HG03558 (cell line): ENCODE data around the gene CREB3L1.
"Not testable (repeated sequence)": the region's sequence is repeated elsewhere in the genome, so short reads cannot be mapped to it uniquely, and the experiment has no call there.

Experiments used
- ATAC-seq: cut with Tn5 transposase; IDR thresholded peaks from one replicate; pipeline ENCODE4 v1.9.1; 2021; ENCODE audit warnings: moderate number of reproducible peaks; ENCODE audit not compliant: unreplicated experiment; ENCODE audit errors: extremely low read depth

Gene CREB3L1

DNA sequence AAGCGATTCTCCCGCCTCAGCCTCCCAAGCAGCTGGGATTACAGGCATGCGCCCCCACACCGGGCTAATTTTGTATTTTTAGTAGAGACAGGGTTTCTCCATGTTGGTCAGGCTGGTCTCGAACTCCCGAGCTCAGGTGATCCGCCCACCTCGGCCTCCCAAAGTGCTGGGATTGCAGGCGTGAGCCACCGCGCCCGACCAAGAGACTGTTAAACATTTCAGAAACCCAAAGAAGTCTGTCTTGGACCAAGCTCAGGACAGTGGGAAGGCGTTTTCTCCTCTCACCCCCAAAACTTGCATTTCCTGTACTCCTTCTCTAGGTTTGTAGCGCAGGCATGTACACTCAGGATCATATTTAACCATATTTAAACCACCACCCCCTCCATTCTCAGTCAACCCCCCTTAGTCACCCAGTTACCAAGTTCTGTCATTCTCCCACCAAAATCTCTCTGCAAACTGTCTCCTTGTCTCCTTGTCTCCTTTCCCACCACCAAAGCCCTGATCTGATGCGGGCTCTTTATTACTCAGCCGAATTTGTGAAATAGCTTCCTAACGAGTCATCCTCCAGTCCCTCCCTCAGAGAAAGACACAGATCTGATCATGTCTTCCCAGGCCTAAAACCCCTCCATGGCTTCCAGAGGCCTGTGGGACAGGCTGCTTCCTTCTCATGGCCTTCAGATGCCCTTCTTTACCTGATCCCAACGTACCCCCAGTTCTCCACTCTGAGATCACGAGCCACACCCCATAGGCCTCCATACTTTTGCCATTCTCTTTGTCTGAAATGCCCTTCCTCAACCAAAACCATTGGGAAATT, 29.0 kb upstream of the CREB3L1 start:
- ATAC-seq = no peak

DNA sequence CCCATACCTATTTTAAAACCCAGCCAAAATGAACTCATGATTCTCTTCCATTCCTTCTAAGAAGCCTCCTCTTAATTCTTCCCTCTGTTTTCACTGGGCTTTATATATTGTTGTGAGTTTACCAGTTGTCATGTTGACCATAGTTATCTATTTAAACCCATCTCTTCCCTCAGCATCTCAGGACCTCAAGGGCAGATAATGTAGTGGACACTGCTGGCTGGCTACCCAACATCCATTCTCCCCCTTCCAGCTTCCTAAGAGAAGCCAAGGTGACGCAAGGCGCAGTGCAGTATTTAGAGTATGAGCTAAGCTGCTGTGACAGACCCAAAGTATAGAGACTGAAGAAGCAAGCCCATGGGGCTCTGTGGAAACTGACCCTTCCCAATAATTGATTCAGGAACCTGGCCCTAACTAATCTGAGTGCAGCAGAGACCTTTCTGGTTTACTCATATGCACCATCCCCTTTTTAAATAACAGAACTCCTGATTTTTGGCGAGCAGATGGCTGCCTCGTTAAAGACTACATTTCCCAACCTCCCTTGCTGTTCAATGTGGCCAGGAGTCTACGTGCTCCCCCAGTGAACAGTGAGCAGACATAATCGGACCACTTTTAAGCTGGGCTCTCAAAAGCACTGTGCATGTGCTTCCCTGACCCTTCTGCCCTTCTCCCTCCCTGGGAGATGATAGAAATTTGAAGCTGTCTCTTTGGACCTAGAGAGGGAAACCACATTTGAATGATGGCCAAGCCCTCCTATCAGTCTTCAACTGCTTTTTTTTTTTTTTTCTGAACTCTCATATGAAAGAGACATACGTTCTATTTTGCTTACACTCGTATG, 28.1 kb upstream of the CREB3L1 start:
- no peak for ATAC-seq

DNA sequence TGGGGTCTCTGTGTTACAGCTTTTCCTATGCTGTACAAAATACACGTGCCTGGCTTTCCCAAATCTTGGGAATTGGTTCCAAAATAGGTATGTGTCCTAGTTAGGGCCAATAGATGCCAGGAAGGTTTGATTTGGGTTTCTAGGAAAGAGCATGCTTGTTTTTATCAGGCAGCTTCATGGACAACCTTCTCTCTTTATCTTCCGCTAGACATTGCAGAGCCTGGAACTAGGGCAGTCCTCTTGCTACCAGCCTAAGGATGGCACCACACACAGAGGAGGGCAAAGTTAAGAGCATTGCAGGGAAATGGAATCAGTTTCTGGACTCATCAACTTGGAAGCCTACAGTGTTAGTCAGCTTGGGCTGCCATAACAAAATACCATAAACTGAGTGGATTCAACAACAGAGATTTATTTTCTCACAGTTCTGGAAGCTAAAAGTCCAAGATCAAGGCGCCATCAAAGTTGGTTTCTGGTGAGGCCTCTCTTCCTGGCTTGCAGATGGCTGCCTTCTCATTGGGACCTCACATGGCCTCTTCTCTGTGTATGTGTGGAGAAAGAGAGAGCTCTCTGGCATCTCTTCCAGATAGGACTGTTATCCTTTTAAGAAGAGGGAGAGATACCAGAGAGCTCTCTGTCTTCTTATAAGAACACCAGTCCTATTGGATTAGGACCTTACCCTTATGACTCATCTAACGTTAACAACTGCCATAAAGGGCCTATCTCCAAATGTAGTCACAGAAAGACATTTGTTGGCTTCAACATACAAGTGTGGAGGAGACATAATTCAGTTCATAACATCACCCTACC, 27.3 kb upstream of the CREB3L1 start:
- ATAC-seq = no peak

DNA sequence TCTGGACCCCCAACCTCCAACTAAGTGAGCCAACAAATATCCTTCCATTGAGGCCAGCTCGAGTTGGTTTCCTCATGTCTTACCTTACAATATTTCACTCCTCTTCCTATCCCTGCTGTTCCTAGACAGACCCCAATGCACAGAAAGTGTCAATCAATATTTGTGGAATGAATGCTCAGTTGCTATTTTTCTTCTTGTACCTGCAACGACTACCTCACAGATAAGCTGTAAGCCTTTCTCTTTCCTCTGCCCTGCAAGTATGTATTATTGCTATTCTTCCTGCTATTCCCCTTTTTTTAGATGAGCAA, 26.8 kb upstream of the CREB3L1 start:
- no peak for ATAC-seq

DNA sequence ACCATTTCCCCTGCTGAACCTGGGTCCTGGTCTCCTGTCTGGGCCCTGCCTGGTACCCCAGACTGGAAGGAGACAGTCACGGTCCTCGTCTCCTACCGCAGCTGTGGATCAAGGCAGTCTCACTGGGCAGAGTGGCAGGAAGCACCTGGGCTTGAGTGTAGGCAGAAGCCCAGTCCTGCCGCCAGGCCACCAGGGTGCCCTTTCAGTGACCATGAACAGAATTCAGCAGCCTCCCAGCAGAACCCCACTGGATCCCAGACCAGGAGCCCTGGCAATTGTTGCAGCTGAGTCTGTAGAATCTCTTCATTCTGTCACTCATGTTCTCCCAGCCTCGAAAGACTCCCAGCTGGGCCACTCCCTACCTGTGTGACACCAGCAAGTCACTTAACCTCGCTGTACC, 25.5 kb upstream of the CREB3L1 start:
- ATAC-seq = no peak

DNA sequence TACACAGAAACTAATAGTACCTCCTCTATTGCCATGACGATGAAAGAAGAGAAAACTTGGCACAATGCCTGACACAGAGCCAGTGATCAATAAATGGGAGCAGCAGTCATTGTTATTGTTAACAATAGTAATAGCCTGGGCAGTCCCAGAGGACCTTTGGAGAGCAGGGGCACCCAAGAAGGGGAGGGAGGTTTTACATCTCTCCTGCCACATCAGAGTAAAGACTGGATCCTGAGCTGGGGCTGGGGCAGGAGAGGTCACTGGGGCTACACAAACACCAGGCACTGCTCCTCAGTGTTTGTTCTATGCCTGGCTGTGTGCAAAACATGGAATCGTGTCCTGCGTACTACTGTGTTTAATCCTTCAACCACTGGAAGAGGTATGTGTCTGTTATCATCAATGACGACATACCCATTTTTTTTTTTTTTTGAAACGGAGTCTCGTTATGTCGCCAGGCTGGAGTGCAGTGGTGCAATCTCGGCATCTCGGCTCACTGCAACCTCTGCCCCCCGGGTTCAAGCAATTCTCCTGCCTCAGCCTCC, 25.0 kb upstream of the CREB3L1 start:
- ATAC-seq = no peak

DNA sequence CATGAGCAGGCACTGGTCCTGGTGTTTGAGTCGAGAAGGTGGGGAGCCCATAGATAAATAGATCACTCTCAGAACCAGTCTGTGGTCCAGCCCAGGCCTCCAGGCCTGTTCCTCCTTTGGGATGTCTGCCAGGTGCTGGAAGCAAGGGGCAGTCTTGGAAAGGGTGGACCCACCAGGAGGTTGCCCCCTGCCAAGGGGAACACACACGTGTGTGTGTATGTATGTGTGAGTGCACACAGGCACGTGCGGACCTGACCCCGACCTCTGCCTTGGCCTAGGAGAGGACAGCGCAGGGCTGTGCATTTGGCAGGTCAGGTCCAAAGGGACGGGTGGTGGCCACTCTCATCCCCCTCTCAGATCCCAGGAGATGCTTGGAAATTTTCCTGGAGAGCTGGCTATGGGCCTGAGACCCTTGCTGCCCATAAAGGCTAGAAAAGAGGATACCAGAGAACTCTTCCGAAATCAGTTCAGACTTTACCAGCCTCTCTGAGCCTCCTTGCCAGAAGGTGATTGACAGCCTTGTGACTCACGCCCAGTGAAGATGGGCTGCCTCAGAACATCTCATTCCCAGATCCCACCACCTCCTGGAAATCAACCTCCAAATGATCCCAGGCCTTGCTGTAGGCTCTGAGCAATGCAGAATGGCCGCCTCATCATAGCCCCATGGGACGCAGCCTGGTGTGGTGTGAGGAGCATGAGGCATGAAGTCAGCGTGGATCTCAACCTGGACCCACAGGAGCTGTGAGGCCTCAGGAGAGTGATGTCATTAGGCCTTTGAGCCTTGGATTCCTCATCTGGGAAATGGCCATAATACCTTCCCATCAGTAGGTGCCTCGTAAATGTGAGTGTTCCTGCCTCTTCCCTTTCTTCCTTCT, 24.0 kb upstream of the CREB3L1 start:
- ATAC-seq = no peak

DNA sequence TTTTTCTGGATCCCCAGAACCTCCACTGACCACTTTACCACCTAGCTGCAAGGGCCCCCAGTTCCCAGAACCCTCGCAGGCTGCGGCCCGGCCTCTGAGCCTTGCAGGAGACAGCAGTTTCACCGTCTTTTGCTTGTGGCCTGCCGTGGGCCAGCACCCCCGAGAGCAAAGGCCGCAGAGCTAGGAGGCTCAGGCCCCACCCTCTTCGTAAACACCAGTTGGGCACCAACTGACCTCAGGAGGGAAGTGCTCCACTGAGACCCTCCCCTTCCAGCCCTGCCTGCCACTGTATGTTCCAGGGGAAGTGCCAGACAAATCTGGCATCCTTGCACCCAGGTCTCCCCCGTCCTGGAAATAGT, 23.4 kb upstream of the CREB3L1 start:
- ATAC-seq = no peak

DNA sequence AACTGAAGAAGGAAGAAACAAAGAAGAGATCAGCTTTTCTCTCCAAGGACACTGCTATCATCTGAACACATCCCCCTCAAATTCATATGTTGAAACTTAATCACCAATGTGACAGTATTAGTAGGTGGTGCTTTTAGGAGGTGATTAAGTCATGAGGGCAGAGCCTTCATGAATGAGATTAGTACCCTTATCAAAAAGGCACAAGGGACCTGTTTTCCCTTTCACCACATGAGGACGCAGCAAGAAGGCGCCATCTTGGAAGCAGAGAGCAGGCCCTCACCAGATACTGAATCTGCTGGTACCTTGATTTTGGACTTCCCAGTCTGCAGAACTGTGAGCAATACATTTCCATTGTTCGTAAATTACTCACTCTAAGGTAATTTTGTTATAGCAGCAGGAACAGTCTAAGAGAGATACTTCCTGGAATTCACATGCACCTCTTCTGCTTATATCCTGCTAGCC, 20.9 kb upstream of the CREB3L1 start:
- ATAC-seq = no peak

DNA sequence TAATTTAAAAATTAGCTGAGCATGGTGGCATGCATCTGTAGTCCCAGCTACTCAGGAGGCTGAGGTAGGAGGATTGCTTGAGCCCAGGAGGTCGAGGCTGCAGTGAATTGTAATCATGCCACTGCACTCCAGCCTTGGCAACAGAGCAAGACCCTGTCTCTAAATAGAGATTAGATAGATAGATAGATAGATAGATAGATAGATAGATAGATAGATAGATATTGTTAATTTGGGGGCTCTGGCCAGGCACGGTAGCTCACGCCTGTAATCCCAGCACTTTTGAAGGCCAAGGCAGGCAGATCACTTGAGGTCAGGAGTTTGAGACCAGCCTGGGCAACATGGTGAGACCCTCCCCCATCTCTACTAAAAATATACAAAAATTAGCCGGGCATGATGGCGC, 18.1 kb upstream of the CREB3L1 start:
- not testable (repeated sequence) for ATAC-seq

DNA sequence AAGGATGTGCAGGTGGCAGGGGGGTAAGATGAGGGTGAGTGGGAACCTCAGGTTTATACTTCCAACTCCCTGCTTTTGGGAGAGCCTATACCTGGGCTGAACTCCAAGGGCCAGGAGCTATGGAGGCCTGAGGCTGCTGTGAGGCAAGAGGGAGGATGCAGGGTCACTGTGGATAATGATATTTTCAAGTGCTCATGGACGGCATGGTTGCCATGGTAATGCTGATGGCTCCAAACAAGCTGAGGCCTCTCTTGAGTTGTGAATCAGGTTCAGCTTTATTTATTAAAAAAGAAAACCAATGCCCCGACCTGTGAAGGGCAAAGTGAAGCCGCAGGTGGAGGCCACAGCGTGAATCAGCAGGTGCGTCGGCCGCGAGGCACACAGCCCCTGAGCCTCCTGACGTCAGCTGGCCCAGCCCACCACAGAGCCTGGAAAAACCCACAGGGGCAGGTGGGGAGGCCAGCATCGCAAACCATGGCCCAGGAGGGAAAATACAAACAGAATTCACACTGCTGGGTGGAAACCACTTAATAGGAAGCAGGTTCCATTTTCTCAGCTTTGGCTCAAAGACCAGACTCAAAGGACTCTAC, 17.4 kb upstream of the CREB3L1 start:
- no peak for ATAC-seq

DNA sequence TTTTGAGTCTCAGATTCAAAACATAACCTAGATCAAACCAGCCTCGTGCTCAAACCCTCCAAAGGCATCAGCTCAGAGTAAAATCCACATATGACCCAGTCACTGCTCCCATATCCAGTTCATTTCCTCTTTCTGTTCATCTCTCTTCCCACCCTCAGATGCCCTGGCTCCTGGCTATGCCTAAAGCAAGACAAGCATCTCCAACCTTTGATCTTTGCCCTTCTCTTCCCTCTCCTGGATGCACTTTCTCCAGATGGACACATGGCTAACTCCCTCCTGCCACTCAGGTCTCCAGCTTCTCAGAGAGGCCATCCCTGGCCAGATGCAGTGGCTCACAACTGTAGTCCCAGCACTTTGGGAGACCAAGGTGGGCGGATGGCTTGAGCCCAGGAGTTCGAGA, 14.3 kb upstream of the CREB3L1 start:
- no peak for ATAC-seq

DNA sequence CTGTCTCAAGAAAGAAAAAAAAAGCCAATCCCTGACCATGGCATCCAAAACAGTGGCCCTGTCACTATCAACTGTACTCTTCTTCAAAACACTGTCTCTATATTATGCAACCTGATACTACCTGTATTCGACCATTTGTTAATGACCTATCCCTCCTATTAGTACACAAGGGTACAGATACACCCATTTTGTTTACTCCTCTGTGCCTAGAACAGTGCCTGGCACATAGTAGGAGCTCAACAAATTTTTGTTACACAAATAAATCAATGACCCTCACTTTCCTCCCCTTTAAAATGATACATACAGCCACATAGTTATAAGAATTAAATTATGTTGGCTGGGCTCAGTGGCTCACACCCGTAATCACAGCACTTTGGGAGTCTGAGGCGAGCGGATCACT, 13.4 kb upstream of the CREB3L1 start:
- ATAC-seq = no peak

DNA sequence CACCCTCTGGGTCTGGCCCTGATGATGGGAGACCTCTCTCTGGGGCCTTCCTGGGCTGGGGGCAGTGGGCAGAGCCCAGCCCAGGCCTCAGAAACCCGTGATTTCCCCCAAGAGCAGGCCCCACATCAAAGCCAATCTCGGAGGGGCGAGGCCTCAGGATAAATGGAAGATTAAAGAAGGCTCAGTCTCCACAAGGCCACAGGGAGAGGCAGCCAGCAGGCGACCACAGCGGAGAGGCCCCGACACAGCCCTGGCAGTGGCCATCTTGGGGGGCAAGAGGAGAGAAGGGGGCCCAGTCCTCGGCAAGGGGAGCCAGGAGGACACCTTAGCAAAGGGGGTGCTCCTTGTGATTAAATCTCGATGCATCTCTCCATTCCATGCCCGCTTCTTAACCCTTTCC, 12.5 kb upstream of the CREB3L1 start:
- ATAC-seq = no peak

DNA sequence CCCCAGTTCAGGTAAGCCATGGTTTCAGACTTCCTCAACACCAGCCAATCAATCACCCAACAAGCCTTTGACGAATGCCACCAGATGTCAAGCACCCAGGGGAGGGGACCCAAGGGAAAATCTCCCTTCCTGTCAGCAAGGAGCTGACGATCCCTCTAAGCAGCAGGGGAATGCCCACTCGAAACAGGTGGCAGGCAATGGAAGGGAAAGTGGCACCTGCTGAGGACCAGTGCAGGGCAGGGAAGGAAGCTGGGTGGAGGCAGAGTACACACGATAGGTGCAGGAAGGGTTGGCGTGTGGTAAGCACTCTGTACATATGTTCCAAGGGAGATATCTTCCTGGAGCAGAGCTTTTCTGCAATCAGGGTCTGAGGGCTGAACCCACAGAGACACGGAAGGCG, 11.7 kb upstream of the CREB3L1 start:
- no peak for ATAC-seq

DNA sequence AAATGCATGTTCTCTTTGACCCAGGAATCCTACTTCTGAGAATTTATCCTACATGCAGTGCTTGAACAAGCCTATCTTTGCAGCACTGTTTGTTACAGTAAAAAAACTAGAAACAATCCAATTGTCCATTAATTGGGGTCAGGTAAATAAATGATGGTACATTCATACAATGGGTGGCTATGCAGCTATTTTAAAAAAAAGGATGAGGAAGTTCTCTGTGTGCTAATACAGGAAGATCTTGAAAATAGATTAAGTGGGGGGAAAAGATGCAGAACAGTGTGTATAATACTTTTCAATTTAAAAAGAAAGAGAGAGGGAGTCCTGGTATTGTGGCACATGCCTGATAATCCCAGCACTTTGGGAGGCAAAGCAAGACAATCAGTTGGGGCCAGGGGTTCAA, 9.5 kb upstream of the CREB3L1 start:
- ATAC-seq = no peak

DNA sequence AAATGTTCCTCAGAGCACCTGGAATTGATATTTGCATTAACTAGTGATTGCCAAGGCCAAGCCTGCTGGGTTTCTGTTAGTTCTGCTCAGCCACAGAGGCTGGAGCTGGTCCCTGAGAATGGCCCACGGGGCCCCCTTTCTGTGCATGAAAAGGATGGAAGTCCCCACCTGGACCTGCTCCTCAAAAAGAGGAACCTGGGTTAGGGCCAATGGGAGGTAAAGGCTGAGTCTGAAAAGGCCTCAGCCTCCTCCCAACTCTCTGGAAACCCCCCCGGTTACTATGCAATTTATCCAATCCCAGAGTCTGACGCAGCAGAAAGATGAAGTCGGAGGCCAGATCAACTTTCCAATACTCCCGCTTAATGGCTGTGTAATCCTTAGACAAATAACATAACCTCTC, 6.8 kb upstream of the CREB3L1 start:
- no peak for ATAC-seq

DNA sequence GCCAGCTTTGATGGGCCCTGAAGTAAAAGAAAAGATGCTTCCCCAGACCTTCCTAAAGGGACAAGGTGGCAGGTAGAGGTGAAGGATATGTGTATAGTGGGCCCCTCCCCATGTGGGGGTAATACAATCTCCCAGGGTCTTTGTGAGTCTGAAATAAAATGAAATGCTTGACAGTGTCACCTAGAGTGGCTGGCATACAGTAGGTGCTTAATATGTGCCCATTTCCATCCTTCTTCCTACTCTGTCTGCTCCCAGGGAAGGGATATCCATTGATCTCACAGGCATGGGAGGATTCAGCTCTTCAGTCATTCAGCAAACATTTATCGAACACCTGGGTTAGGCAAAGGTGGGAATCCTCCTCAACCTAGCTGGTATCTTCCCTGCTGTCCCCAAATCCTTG, 6.1 kb upstream of the CREB3L1 start:
- ATAC-seq = no peak
